A549 (cell line): ENCODE measurements around the gene TIMP3. TPM values are rescaled to one million over a fixed set of nuclear protein-coding genes. Genes with fewer than 3 reads are reported as not detected.

ENCODE experiments used
- ATAC-seq, 2 experiments: fragments of 200-7000 bp in 1 of 2; fragments of >200 bp in 1 of 2; cut with Nextera tagmentation in 1 of 2; cut with Tn5 transposase in 1 of 2; 3 replicates each; pipeline versions ENCODE4 v1.8.0 to v1.9.1; 2018 to 2020; ENCODE audit warnings: mild to moderate bottlenecking in 1 of 2, moderate library complexity in 1 of 2
- CTCF ChIA-PET: fragments of 300-600 bp; sonication (Branson Sonifier 250); formaldehyde crosslinking; extraction: SDS; loops from one replicate; lab custom pipeline; 2021; ENCODE audit warnings: antibody characterized with exemption, inconsistent platforms; lab: Yijun Ruan, JAX
- POLR2A ChIA-PET: fragments of 350-600 bp; formaldehyde crosslinking; extraction: SDS; loops from one replicate; lab custom pipeline; 2021; ENCODE audit warnings: antibody characterized with exemption, inconsistent platforms; lab: Yijun Ruan, JAX
- DNase-seq, 2 experiments: peaks; one replicate each; pipeline versions ENCODE4 v3.0.0 to v3.0.0-alpha.2; 2011 to 2016; ENCODE audit warnings: low read depth in 1 of 2, low spot score in 1 of 2
- FAIRE-seq: peaks from 2 replicates; lab custom pipeline; 2011; peaks lifted over from hg19 to GRCh38; lab: Jason Lieb, UNC
- H3K27ac ChIP-seq, 2 experiments: fragments of >200 bp; sonication (Bioruptor Twin); formaldehyde crosslinking; 3 replicates each; pipeline ENCODE4 v1.5.1; 2016 to 2017
- H3K4me1 ChIP-seq: fragments of >200 bp; sonication (Bioruptor Twin); formaldehyde crosslinking; 3 replicates; pipeline ENCODE4 v1.6.1; 2016
- H3K4me2 ChIP-seq: fragments of >200 bp; sonication (Bioruptor Twin); formaldehyde crosslinking; 3 replicates; pipeline ENCODE4 v1.6.1; 2016
- H3K4me3 ChIP-seq: fragments of >200 bp; sonication (Bioruptor Twin); formaldehyde crosslinking; 3 replicates; pipeline ENCODE4 v1.5.1; 2016
- H3K9me3 ChIP-seq: fragments of >200 bp; sonication (Bioruptor Twin); formaldehyde crosslinking; 3 replicates; pipeline ENCODE4 v1.6.1; 2016
- CEBPB ChIP-seq, 2 experiments: fragments of >200 bp in 1 of 2; sonication (Bioruptor Twin) in 1 of 2; formaldehyde crosslinking in 1 of 2; IDR thresholded peaks; 2 replicates each; pipeline ENCODE4 v1.6.1; 2012 to 2016
- EP300 ChIP-seq, 2 experiments: fragments of >200 bp; sonication (Bioruptor Twin); formaldehyde crosslinking; IDR thresholded peaks; 2 replicates in 1 of 2; 3 replicates in 1 of 2; pipeline ENCODE4 v1.6.1; 2016 to 2017
- FOXS1 ChIP-seq: fragments of 250-450 bp; sonication (Bioruptor Pico); IDR thresholded peaks from 2 replicates; pipeline ENCODE4 v1.5.0; 2020; ENCODE audit warnings: mild to moderate bottlenecking, moderate library complexity
- JUN ChIP-seq, 2 experiments: fragments of >200 bp; sonication (Bioruptor Twin); formaldehyde crosslinking; IDR thresholded peaks; 2 replicates in 1 of 2; 3 replicates in 1 of 2; pipeline ENCODE4 v1.6.1; 2016 to 2017
- KDM1A ChIP-seq: fragments of 200-600 bp; sonication (generic); IDR thresholded peaks from 2 replicates; pipeline ENCODE4 v1.6.1; 2016; ENCODE audit warnings: low read depth, mild to moderate bottlenecking
- MAFK ChIP-seq: fragments of 450-650 bp; IDR thresholded peaks from 2 replicates; pipeline ENCODE4 v1.6.1; 2014; ENCODE audit not compliant: partially characterized antibody
- POLR2A ChIP-seq: IDR thresholded peaks from 2 replicates; pipeline ENCODE4 v1.6.1; 2012; ENCODE audit warnings: mild to moderate bottlenecking, low read length
- RAD21 ChIP-seq, 2 experiments: fragments of >200 bp in 1 of 2; sonication (Bioruptor Twin) in 1 of 2; formaldehyde crosslinking in 1 of 2; IDR thresholded peaks in 1 of 2; conservative IDR thresholded peaks in 1 of 2; 2 replicates in 1 of 2; 3 replicates in 1 of 2; pipeline ENCODE4 v1.6.1; 2012 to 2018; ENCODE audit warnings: inconsistent platforms in 1 of 2
- RFX5 ChIP-seq: fragments of 450-650 bp; IDR thresholded peaks from 2 replicates; pipeline ENCODE4 v1.7.1; 2014; ENCODE audit warnings: antibody characterized with exemption, mild to moderate bottlenecking, moderate library complexity
- RNF2 ChIP-seq: fragments of 200-600 bp; sonication (generic); IDR thresholded peaks from 2 replicates; pipeline ENCODE4 v1.6.1; 2016; ENCODE audit warnings: low read depth, mild to moderate bottlenecking, antibody characterized with exemption, moderate library complexity, borderline replicate concordance
- SMC3 ChIP-seq: fragments of >200 bp; sonication (Bioruptor Twin); formaldehyde crosslinking; IDR thresholded peaks from 3 replicates; pipeline ENCODE4 v1.6.1; 2018; ENCODE audit warnings: inconsistent platforms
- TFCP2L1 ChIP-seq: fragments of 250-450 bp; sonication (Bioruptor Pico); IDR thresholded peaks from 2 replicates; pipeline ENCODE4 v1.5.0; 2021; ENCODE audit warnings: mild to moderate bottlenecking
- ZFP36 ChIP-seq: fragments of 450-650 bp; IDR thresholded peaks from 2 replicates; pipeline ENCODE4 v1.6.1; 2014; ENCODE audit warnings: borderline replicate concordance; ENCODE audit not compliant: partially characterized antibody
- ZNF302 ChIP-seq: fragments of 250-450 bp; sonication (Bioruptor Pico); IDR thresholded peaks from 2 replicates; pipeline ENCODE4 v1.9.0; 2021; ENCODE audit warnings: inconsistent platforms, mild to moderate bottlenecking, moderate library complexity
- ZSCAN20 ChIP-seq: fragments of 250-450 bp; sonication (Bioruptor Pico); IDR thresholded peaks from 2 replicates; pipeline ENCODE4 v1.8.0; 2022; ENCODE audit warnings: mild to moderate bottlenecking, moderate library complexity
- WGBS: methylation state at CpG from one replicate; pipeline ENCODE4 v1.1.6; 2017; ENCODE audit errors: missing lambda C conversion rate; 5-methylcytosine and 5-hydroxymethylcytosine counted together
- polyA plus RNA-seq, 4 experiments: library from polyadenylated mRNA; depleted of rRNA in 3 of 4; stranded (reverse); fragments of >200 nt; fragmentation: RNase III in 1 of 4; extraction: RNeasy Plus Mini Kit Qiagen cat#74134 plus additional on column Dnase treatment in 1 of 4; gene quantifications; 2 replicates in 3 of 4; 3 replicates in 1 of 4; pipeline ENCODE4 v1.2.3, GENCODE V29; 2011 to 2017
- TF ChIP-seq, protein P1 (sequence below): fragments of 250-450 bp; sonication (Bioruptor Pico); IDR thresholded peaks from 2 replicates; pipeline ENCODE4 v1.5.0; 2020; ENCODE audit warnings: low read depth, mild to moderate bottlenecking, moderate library complexity
- TF ChIP-seq, protein P2 (sequence below): fragments of 200-600 bp; sonication (generic); IDR thresholded peaks from 2 replicates; pipeline ENCODE4 v1.6.1; 2016; ENCODE audit warnings: antibody characterized with exemption, mild to moderate bottlenecking, moderate library complexity

TIMP3 gene
- polyA plus RNA-seq, 2 of the 4 experiments (the other 2 are of a cell fraction), result 1.4 to 1.7 TPM

- TF ChIP-seq POLR2A, result no peak
- no peak for TF ChIP-seq MAFK
- no peak for TF ChIP-seq TFCP2L1
- TF ChIP-seq JUN (IDR thresholded peaks at IDR 0.05), result no peak
Observed at GRCh38 chr22:32809786-32810554, 8.5 kb downstream of the TIMP3 start (continued).

DNA sequence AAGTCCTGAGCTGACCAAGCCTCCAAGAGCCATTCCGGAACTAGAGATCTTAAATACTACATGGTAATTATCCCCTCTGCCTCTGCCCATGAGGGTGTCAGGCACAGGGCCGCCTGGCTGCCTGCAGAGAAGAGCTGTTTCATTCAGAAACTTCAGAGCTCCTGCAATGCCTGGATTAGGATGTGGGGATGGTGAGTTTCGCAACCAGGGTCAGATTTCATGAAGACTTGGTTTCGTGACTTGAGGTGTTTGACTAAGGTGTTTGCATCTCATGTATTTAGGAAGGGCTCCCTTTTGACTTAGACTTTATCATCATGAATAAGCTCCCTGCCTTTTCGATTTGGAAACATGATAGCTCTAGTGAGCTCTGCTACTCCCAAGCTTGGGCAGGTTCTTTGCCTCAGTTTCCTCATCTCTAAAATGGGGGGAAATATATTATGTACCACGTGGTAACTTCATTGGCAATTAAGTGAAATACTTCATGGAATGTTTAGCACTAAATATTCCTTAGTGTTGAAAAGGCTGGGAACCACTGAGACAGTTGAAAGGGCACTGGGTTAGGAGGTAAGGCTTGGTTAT lies 9.1 kb downstream of the TIMP3 start:
- ChIA-PET POLR2A (no interaction called here), CTCF (interaction anchor here (0.6 to 2.4 kb wide), 5 partner anchors 13 to 282 kb away, joined by 3 to 11 read pairs (median 4); no protein-coding TSS in a partner anchor)
- FAIRE-seq (no peak), ATAC-seq (no peak), DNase-seq (no peak)
- no peak for TF ChIP-seq RAD21 (conservative IDR thresholded peaks at IDR 0.05 in 1 of 2, IDR thresholded peaks at IDR 0.05 in 1 of 2)
- no peak for TF ChIP-seq ZSCAN20 (CRISPR knock-in tag)
- TF ChIP-seq FOXS1 (CRISPR knock-in tag), result no peak
- no peak for TF ChIP-seq ZFP36
- no peak for TF ChIP-seq POLR2A
- 0 out of 4 replicates have a peak, but pooled peaks of 1 of the 2 experiments have one; percentile 9 for TF ChIP-seq CEBPB (IDR thresholded peaks at IDR 0.05)
- TF ChIP-seq, protein P1, sequence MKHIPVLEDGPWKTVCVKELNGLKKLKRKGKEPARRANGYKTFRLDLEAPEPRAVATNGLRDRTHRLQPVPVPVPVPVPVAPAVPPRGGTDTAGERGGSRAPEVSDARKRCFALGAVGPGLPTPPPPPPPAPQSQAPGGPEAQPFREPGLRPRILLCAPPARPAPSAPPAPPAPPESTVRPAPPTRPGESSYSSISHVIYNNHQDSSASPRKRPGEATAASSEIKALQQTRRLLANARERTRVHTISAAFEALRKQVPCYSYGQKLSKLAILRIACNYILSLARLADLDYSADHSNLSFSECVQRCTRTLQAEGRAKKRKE (CRISPR knock-in tag), result no peak
- H3K4me1 ChIP-seq, result no peaks in the 10 kb centered on the region
- H3K4me2 ChIP-seq, result no peak overlapping the region
- H3K27ac ChIP-seq, result no peak overlapping the region
- H3K9me3 ChIP-seq, result no peaks in the 10 kb centered on the region
- H3K4me3 ChIP-seq, result no peak overlapping the region
- WGBS, result 27% methylated on average over 6 of the region's 6 CpGs

- Histone ChIP-seq H3K9me3 (no peaks in the 10 kb centered on the region), H3K27ac (no peak overlapping the region), H3K4me1 (no peaks in the 10 kb centered on the region)
- FAIRE-seq (no peak), DNase-seq (no peak), ATAC-seq (no peak)
- CTCF ChIA-PET, result interaction anchor here (1.2 to 1.7 kb wide), 3 partner anchors 12 to 135 kb away, joined by 3 to 4 read pairs (median 4); no protein-coding TSS in a partner anchor
- TF ChIP-seq EP300 (IDR thresholded peaks at IDR 0.05), result no peak
- TF ChIP-seq FOXS1 (CRISPR knock-in tag), result no peak
- no peak for TF ChIP-seq ZNF302 (CRISPR knock-in tag)
- TF ChIP-seq, protein P2, sequence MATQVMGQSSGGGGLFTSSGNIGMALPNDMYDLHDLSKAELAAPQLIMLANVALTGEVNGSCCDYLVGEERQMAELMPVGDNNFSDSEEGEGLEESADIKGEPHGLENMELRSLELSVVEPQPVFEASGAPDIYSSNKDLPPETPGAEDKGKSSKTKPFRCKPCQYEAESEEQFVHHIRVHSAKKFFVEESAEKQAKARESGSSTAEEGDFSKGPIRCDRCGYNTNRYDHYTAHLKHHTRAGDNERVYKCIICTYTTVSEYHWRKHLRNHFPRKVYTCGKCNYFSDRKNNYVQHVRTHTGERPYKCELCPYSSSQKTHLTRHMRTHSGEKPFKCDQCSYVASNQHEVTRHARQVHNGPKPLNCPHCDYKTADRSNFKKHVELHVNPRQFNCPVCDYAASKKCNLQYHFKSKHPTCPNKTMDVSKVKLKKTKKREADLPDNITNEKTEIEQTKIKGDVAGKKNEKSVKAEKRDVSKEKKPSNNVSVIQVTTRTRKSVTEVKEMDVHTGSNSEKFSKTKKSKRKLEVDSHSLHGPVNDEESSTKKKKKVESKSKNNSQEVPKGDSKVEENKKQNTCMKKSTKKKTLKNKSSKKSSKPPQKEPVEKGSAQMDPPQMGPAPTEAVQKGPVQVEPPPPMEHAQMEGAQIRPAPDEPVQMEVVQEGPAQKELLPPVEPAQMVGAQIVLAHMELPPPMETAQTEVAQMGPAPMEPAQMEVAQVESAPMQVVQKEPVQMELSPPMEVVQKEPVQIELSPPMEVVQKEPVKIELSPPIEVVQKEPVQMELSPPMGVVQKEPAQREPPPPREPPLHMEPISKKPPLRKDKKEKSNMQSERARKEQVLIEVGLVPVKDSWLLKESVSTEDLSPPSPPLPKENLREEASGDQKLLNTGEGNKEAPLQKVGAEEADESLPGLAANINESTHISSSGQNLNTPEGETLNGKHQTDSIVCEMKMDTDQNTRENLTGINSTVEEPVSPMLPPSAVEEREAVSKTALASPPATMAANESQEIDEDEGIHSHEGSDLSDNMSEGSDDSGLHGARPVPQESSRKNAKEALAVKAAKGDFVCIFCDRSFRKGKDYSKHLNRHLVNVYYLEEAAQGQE, result no peak
- no peak for TF ChIP-seq RFX5
- TF ChIP-seq RNF2, result no peak
- no peak for TF ChIP-seq RAD21 (conservative IDR thresholded peaks at IDR 0.05 in 1 of 2, IDR thresholded peaks at IDR 0.05 in 1 of 2)
- no peak for TF ChIP-seq KDM1A
- TF ChIP-seq SMC3, result no peak
- TF ChIP-seq, all 56 proteins: peak for 0
- POLR2A ChIA-PET, result no interaction called here
- Histone ChIP-seq H3K4me2 (no peak overlapping the region), H3K4me3 (no peak overlapping the region)
- 35% methylated on average over 3 of the region's 3 CpGs for WGBS
Observed at GRCh38 chr22:32811788-32812545, 10.5 kb downstream of the TIMP3 start.
